Measurements from ENCODE around the gene SMAGP. TPM values are rescaled to one million over a fixed set of nuclear protein-coding genes. Genes with fewer than 3 reads are reported as not detected.

The SMAGP gene
- polyA plus RNA-seq, 1 donor (not counting 4 experiments of a cell fraction or from before 2014, with no cell fraction given) = 52.1 TPM

GRCh38 chr12:51198568-51199365 lies 71.4 kb downstream of the SMAGP start:
- Histone ChIP-seq H3K9me1 (ENCODE audit: control insufficient read depth, extremely low read depth, insufficient read depth, low read length) (no peaks in the 10 kb centered on the region), H3K36me3 (ENCODE audit: control insufficient read depth in 2 of 2, extremely low read depth in 1 of 2, insufficient read depth in 2 of 2, low read length in 2 of 2) (no peaks in the 10 kb centered on the region), H3K9ac (ENCODE audit: control insufficient read depth, extremely low read depth, insufficient read depth, low read length) (no peak overlapping the region), H3K79me2 (ENCODE audit: control insufficient read depth, insufficient read depth, low read length) (no peaks in the 10 kb centered on the region), H3K27ac (ENCODE audit: control insufficient read depth, insufficient read depth, low read length) (no peak overlapping the region), H4K20me1 (ENCODE audit: control insufficient read depth, extremely low read depth, insufficient read depth, low read length) (no peaks in the 10 kb centered on the region), H3K4me3 (ENCODE audit: control insufficient read depth in 2 of 3, extremely low read depth in 1 of 3, insufficient read depth in 2 of 3, low read depth in 1 of 3, low read length in 3 of 3) (no peak overlapping the region), H3K9me3 (ENCODE audit: control insufficient read depth, low read depth, low read length) (no peaks in the 10 kb centered on the region), H3K4me2 (ENCODE audit: control insufficient read depth, extremely low read depth, insufficient read depth, low read depth, low read length) (no peak overlapping the region), H3K4me1 (ENCODE audit: control insufficient read depth, extremely low read depth, insufficient read depth, low read length) (no peaks in the 10 kb centered on the region), H3K27me3 (ENCODE audit: control insufficient read depth, extremely low read depth, insufficient read depth, low read length) (no peaks in the 10 kb centered on the region), H2AFZ (ENCODE audit: control insufficient read depth, low read length) (no peak overlapping the region)
- FAIRE-seq = no peak
- no peak for DNase-seq (ENCODE audit: low read depth, low spot score)
- dilution Hi-C loops (cut with MboI; ENCODE audit: extremely low pct_ligation_motif_present, low sequenced_read_pairs) = no loop called here
- TF ChIP-seq CTCF (optimal IDR thresholded peaks at IDR 0.05 in 1 of 3, IDR thresholded peaks at IDR 0.05 in 1 of 3, conservative IDR thresholded peaks at IDR 0.05 in 1 of 3; ENCODE audit: extremely low read depth in 1 of 3, insufficient read depth in 2 of 3, low read length in 3 of 3) (no peak), EZH2 (IDR thresholded peaks at IDR 0.05; ENCODE audit: low read length) (no peak)

GRCh38 chr12:51197736-51198567 lies 72.3 kb downstream of the SMAGP start:
- Histone ChIP-seq H3K9me3 (ENCODE audit: control insufficient read depth, low read depth, low read length) (no peaks in the 10 kb centered on the region), H4K20me1 (ENCODE audit: control insufficient read depth, extremely low read depth, insufficient read depth, low read length) (no peaks in the 10 kb centered on the region), H3K4me2 (ENCODE audit: control insufficient read depth, extremely low read depth, insufficient read depth, low read depth, low read length) (no peak overlapping the region), H3K27me3 (ENCODE audit: control insufficient read depth, extremely low read depth, insufficient read depth, low read length) (no peaks in the 10 kb centered on the region), H3K9ac (ENCODE audit: control insufficient read depth, extremely low read depth, insufficient read depth, low read length) (no peak overlapping the region), H3K27ac (ENCODE audit: control insufficient read depth, insufficient read depth, low read length) (no peak overlapping the region), H3K9me1 (ENCODE audit: control insufficient read depth, extremely low read depth, insufficient read depth, low read length) (no peaks in the 10 kb centered on the region), H3K4me3 (ENCODE audit: control insufficient read depth in 2 of 3, extremely low read depth in 1 of 3, insufficient read depth in 2 of 3, low read depth in 1 of 3, low read length in 3 of 3) (no peak overlapping the region), H2AFZ (ENCODE audit: control insufficient read depth, low read length) (no peak overlapping the region), H3K36me3 (ENCODE audit: control insufficient read depth in 2 of 2, extremely low read depth in 1 of 2, insufficient read depth in 2 of 2, low read length in 2 of 2) (no peaks in the 10 kb centered on the region), H3K4me1 (ENCODE audit: control insufficient read depth, extremely low read depth, insufficient read depth, low read length) (no peaks in the 10 kb centered on the region), H3K79me2 (ENCODE audit: control insufficient read depth, insufficient read depth, low read length) (no peaks in the 10 kb centered on the region)
- DNase-seq (ENCODE audit: low read depth, low spot score) (no peak), FAIRE-seq (no peak)
- TF ChIP-seq CTCF (optimal IDR thresholded peaks at IDR 0.05 in 1 of 3, IDR thresholded peaks at IDR 0.05 in 1 of 3, conservative IDR thresholded peaks at IDR 0.05 in 1 of 3; ENCODE audit: extremely low read depth in 1 of 3, insufficient read depth in 2 of 3, low read length in 3 of 3) (no peak), EZH2 (IDR thresholded peaks at IDR 0.05; ENCODE audit: low read length) (no peak)
- dilution Hi-C loops (cut with MboI; ENCODE audit: extremely low pct_ligation_motif_present, low sequenced_read_pairs) = no loop called here
